Endothelial cell of umbilical vein (primary cell): ENCODE measurements around the gene ACKR3. TPM values are rescaled to one million over a fixed set of nuclear protein-coding genes. Genes with fewer than 3 reads are reported as not detected.

Experiments used
- BruUV-seq: library from RNA; stranded (reverse); fragments of 400-500 nt; replicated peaks from 2 replicates; lab custom pipeline; 2021; lab: Mats Ljungman, UMichigan
- CTCF ChIA-PET: fragments of 300-600, 350-600 bp; sonication (Branson Sonifier 250); formaldehyde crosslinking; loops from one replicate; lab custom pipeline; 2021; ENCODE audit warnings: antibody characterized with exemption, inconsistent platforms; lab: Charles Lee
- POLR2A ChIA-PET: fragments of 300-600, 350-600 bp; sonication (Branson Sonifier 250); formaldehyde crosslinking; loops from one replicate; lab custom pipeline; 2021; ENCODE audit warnings: antibody characterized with exemption, inconsistent platforms; lab: Charles Lee
- DNase-seq: peaks from one replicate; pipeline ENCODE4 v3.0.0-alpha.2; 2011; ENCODE audit warnings: low read depth, low spot score
- FAIRE-seq: peaks from 2 replicates; lab custom pipeline; 2011; peaks lifted over from hg19 to GRCh38; lab: Jason Lieb, UNC
- H2AFZ ChIP-seq: 2 replicates; pipeline ENCODE4 v1.6.0; 2012; ENCODE audit warnings: low read depth, low read length, control low read depth, inconsistent platforms
- H3K27ac ChIP-seq: 2 replicates; pipeline ENCODE4 v1.5.1; 2011; ENCODE audit warnings: low read depth, mild to moderate bottlenecking, control low read depth, low read length, moderate library complexity; ENCODE audit not compliant: insufficient read depth
- H3K27me3 ChIP-seq, 2 experiments: 2 replicates each; pipeline versions ENCODE4 v1.6.0 to v1.6.1; 2011; ENCODE audit warnings: low read length in 2 of 2, mixed read lengths in 1 of 2; ENCODE audit not compliant: control insufficient read depth in 2 of 2, insufficient read depth in 2 of 2
- H3K36me3 ChIP-seq, 2 experiments: 2 replicates in 1 of 2; 3 replicates in 1 of 2; pipeline ENCODE4 v1.5.1; 2011; ENCODE audit warnings: low read length in 2 of 2, mild to moderate bottlenecking in 1 of 2, moderate library complexity in 1 of 2; ENCODE audit not compliant: control insufficient read depth in 2 of 2, insufficient read depth in 2 of 2; ENCODE audit errors: extremely low read depth in 1 of 2
- H3K4me1 ChIP-seq: 3 replicates; pipeline ENCODE4 v1.5.1; 2011; ENCODE audit warnings: mild to moderate bottlenecking, low read length; ENCODE audit not compliant: control insufficient read depth, insufficient read depth; ENCODE audit errors: extremely low read depth
- H3K4me2 ChIP-seq: 2 replicates; pipeline ENCODE4 v1.6.1; 2011; ENCODE audit warnings: low read length, control low read depth, mixed read lengths; ENCODE audit not compliant: insufficient read depth
- H3K4me3 ChIP-seq, 3 experiments: fragments of 200-600 bp in 1 of 3; sonication (generic), shearing (Covaris generic) in 1 of 3; replicated peaks in 1 of 3; 2 replicates each; pipeline ENCODE4 v1.5.1; 2011 to 2016; ENCODE audit warnings: control low read depth in 3 of 3, low read length in 3 of 3, mild to moderate bottlenecking in 2 of 3, inconsistent platforms in 1 of 3, low read depth in 1 of 3, moderate library complexity in 1 of 3; ENCODE audit not compliant: insufficient read depth in 1 of 3
- H3K79me2 ChIP-seq: 2 replicates; pipeline ENCODE4 v1.6.0; 2012; ENCODE audit warnings: low read length, inconsistent platforms; ENCODE audit not compliant: control insufficient read depth, insufficient read depth
- H3K9ac ChIP-seq: replicated peaks from 2 replicates; pipeline ENCODE3; 2011; ENCODE audit warnings: low read length, control low read depth; ENCODE audit not compliant: insufficient read depth; ENCODE audit errors: extremely low read depth
- H3K9me1 ChIP-seq: replicated peaks from 3 replicates; pipeline ENCODE4 v1.6.0; 2011; ENCODE audit warnings: mild to moderate bottlenecking, low read length; ENCODE audit not compliant: control insufficient read depth, insufficient read depth; ENCODE audit errors: extremely low read depth
- H3K9me3 ChIP-seq: replicated peaks from 2 replicates; pipeline ENCODE4 v1.5.1; 2012; ENCODE audit warnings: low read length, inconsistent platforms; ENCODE audit not compliant: control insufficient read depth, insufficient read depth
- H4K20me1 ChIP-seq: replicated peaks from 2 replicates; pipeline ENCODE3; 2011; ENCODE audit warnings: mild to moderate bottlenecking, low read length; ENCODE audit not compliant: control insufficient read depth, insufficient read depth; ENCODE audit errors: extremely low read depth
- CTCF ChIP-seq, 2 donors: IDR thresholded peaks; 1 replicate in 1 of 2; 2 replicates in 1 of 2; pipeline ENCODE4 v1.5.1; 2011; ENCODE audit warnings: low read length in 2 of 2, mild to moderate bottlenecking in 2 of 2, moderate library complexity in 2 of 2, control low read depth in 1 of 2, inconsistent platforms in 1 of 2, low read depth in 1 of 2; ENCODE audit not compliant: insufficient read depth in 1 of 2; ENCODE audit errors: extremely low read depth in 1 of 2
- EZH2 ChIP-seq: IDR thresholded peaks from 2 replicates; pipeline ENCODE4 v1.6.1; 2012; ENCODE audit warnings: borderline replicate concordance, low read depth, mild to moderate bottlenecking, moderate library complexity, low read length, inconsistent platforms; ENCODE audit not compliant: severe bottlenecking
- FOS ChIP-seq: IDR thresholded peaks from 2 replicates; pipeline ENCODE4 v1.6.1; 2011; ENCODE audit warnings: mild to moderate bottlenecking, low read length, moderate library complexity, borderline replicate concordance; ENCODE audit not compliant: insufficient read depth
- GATA2 ChIP-seq: IDR thresholded peaks from 2 replicates; pipeline ENCODE4 v1.7.0; 2011; ENCODE audit warnings: low read depth, mild to moderate bottlenecking, moderate library complexity, mixed read lengths, low read length; ENCODE audit not compliant: insufficient read length, insufficient read depth
- JUN ChIP-seq: IDR thresholded peaks from 2 replicates; pipeline ENCODE4 v1.6.1; 2011; ENCODE audit warnings: borderline replicate concordance, low read depth; ENCODE audit not compliant: insufficient read length, insufficient read depth
- MYC ChIP-seq: IDR thresholded peaks from one replicate; pipeline ENCODE4 v1.6.1; 2011; ENCODE audit warnings: mild to moderate bottlenecking, low read depth, low read length
- POLR2A ChIP-seq: IDR thresholded peaks from 2 replicates; pipeline ENCODE4 v1.6.1; 2012; ENCODE audit warnings: low read depth, mild to moderate bottlenecking, control low read depth, low read length
- POLR2AphosphoS5 ChIP-seq: IDR thresholded peaks from 2 replicates; pipeline ENCODE4 v1.6.1; 2012; ENCODE audit warnings: low read depth, mild to moderate bottlenecking, control low read depth, low read length, moderate library complexity; ENCODE audit not compliant: insufficient read depth
- dilution Hi-C: fragments of 300-500 bp; cut with MboI; formaldehyde crosslinking; loops from one replicate; pipeline ENCODE4 v1.15.0; 2019; ENCODE audit warnings: low sequenced_read_pairs; ENCODE audit not compliant: extremely low pct_ligation_motif_present
- intact Hi-C: fragments of 100-400 bp; cut with micrococcal nuclease; formaldehyde crosslinking; loops from one replicate; pipeline ENCODE4 v1.10.0; 2022
- polyA plus RNA-seq, 4 experiments: library from polyadenylated mRNA; depleted of rRNA in 3 of 4; stranded (reverse) in 3 of 4; unstranded in 1 of 4; fragments of >200 nt; gene quantifications; 2 replicates each; pipeline versions ENCODE4 v1.2.1 to v1.2.3, GENCODE V29; 2011 to 2012; ENCODE audit warnings: missing spikeins in 1 of 4
- total RNA-seq: library from RNA; stranded (reverse); gene quantifications from 2 replicates; pipeline ENCODE4 v1.2.3, GENCODE V29; 2021
- TF ChIP-seq, protein P1 (sequence below): IDR thresholded peaks from 2 replicates; pipeline ENCODE4 v1.6.1; 2011; ENCODE audit not compliant: insufficient read depth, insufficient read length

The ACKR3 gene
- total and polyA plus RNA-seq, 2 donors (not counting 3 experiments of a cell fraction or from before 2014, with no cell fraction given) = 31.1 to 428 TPM

DNA sequence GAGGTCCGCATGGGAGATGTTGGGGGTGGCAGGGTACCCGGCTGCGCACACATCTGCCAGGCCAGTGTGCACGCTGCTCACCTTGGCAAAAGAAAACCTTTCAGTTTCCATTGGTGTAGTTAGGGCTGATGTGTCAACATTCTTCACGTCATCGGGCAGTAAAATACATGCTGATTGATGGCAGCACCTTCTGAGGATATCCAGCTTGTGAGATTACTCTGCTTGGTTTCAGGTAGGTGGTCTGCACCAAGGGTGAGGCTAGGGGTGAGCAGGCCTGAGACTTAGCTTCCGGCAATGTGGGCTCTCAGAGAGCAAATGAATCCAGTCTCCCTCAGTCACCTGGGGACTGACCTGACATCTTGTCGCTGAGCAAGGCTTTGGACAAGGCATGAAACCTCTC, 19.3 kb upstream of the ACKR3 start:
- Histone ChIP-seq H3K9me1 (no peaks in the 10 kb centered on the region), H3K9me3 (no peaks in the 10 kb centered on the region), H3K27me3 (no peaks in the 10 kb centered on the region), H2AFZ (no peak overlapping the region), H4K20me1 (no peaks in the 10 kb centered on the region), H3K36me3 (no peaks in the 10 kb centered on the region), H3K4me3 (no peak overlapping the region), H3K27ac (no peak overlapping the region), H3K4me2 (no peak overlapping the region), H3K4me1 (no peaks in the 10 kb centered on the region), H3K79me2 (no peaks in the 10 kb centered on the region), H3K9ac (no peak overlapping the region)
- intact Hi-C loops = no loop called here
- BruUV-seq = no TSS peak
- dilution Hi-C loops = no loop called here
- ChIA-PET POLR2A (no interaction called here), CTCF (no interaction called here)
- no peak for DNase-seq
- TF ChIP-seq FOS (no peak), MYC (no peak), GATA2 (no peak), POLR2AphosphoS5 (no peak), POLR2A (no peak), JUN (no peak), EZH2 (no peak), CTCF (IDR thresholded peaks at IDR 0.05; ENCODE audit: extremely low read depth in 1 of 2, insufficient read depth in 1 of 2, low read depth in 1 of 2, low read length in 2 of 2) (no peak)
- TF ChIP-seq, protein P1, sequence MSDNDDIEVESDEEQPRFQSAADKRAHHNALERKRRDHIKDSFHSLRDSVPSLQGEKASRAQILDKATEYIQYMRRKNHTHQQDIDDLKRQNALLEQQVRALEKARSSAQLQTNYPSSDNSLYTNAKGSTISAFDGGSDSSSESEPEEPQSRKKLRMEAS = no peak
- FAIRE-seq = no peak
